Mesenchymal stem cell (in vitro differentiated cells and primary cell): Measurements from ENCODE around the gene MEX3D.

Experiments
- DNase-seq: peaks from one replicate; pipeline ENCODE4 v3.0.0-alpha.2; 2013
- H2AFZ ChIP-seq: one replicate; pipeline ENCODE4 v1.6.1; 2013; ENCODE audit warnings: low read depth, mild to moderate bottlenecking, control low read depth, inconsistent platforms, low read length, moderate library complexity
- H2AK5ac ChIP-seq: 2 replicates; pipeline ENCODE4 v1.6.1; 2013; ENCODE audit warnings: low read length, moderate library complexity, mild to moderate bottlenecking, inconsistent platforms; ENCODE audit not compliant: severe bottlenecking
- H2BK120ac ChIP-seq: one replicate; pipeline ENCODE4 v1.6.1; 2013; ENCODE audit warnings: low read depth, mild to moderate bottlenecking, inconsistent platforms, low read length, moderate library complexity
- H2BK12ac ChIP-seq, 2 experiments: one replicate each; pipeline ENCODE4 v1.6.1; 2013; ENCODE audit warnings: inconsistent platforms in 2 of 2, low read length in 2 of 2, mild to moderate bottlenecking in 2 of 2, moderate library complexity in 2 of 2, control low read depth in 1 of 2
- H2BK15ac ChIP-seq: one replicate; pipeline ENCODE4 v1.6.1; 2013; ENCODE audit warnings: mild to moderate bottlenecking, low read depth, inconsistent platforms; ENCODE audit not compliant: poor library complexity, severe bottlenecking
- H2BK5ac ChIP-seq: 2 replicates; pipeline ENCODE4 v1.6.1; 2013; ENCODE audit warnings: low read depth, mild to moderate bottlenecking, low read length, control low read depth, inconsistent platforms; ENCODE audit not compliant: poor library complexity, severe bottlenecking
- H3K14ac ChIP-seq, 2 experiments: one replicate each; pipeline ENCODE4 v1.6.1; 2013; ENCODE audit warnings: inconsistent platforms in 2 of 2, low read length in 2 of 2, control low read depth in 1 of 2, mild to moderate bottlenecking in 1 of 2, moderate library complexity in 1 of 2
- H3K18ac ChIP-seq, 2 experiments: one replicate each; pipeline ENCODE4 v1.6.1; 2013; ENCODE audit warnings: inconsistent platforms in 2 of 2, low read length in 2 of 2, control low read depth in 1 of 2, low read depth in 1 of 2, mild to moderate bottlenecking in 1 of 2
- H3K23ac ChIP-seq, 2 experiments: one replicate each; pipeline ENCODE4 v1.6.1; 2013; ENCODE audit warnings: inconsistent platforms in 2 of 2, low read length in 2 of 2, mild to moderate bottlenecking in 2 of 2, moderate library complexity in 2 of 2, control low read depth in 1 of 2
- H3K27ac ChIP-seq: 2 replicates; pipeline ENCODE4 v1.5.1; 2013; ENCODE audit warnings: mild to moderate bottlenecking, moderate library complexity, low read length, control low read depth, inconsistent platforms; ENCODE audit not compliant: poor library complexity, severe bottlenecking
- H3K27me3 ChIP-seq, 2 experiments: 2 replicates each; pipeline versions ENCODE4 v1.6.1 to v1.7.0; 2013; ENCODE audit warnings: low read length in 2 of 2, mild to moderate bottlenecking in 2 of 2, moderate library complexity in 2 of 2, control low read depth in 1 of 2, inconsistent platforms in 1 of 2; ENCODE audit not compliant: control insufficient read depth in 1 of 2, insufficient read depth in 1 of 2
- H3K36me3 ChIP-seq, 2 experiments: 2 replicates each; pipeline versions ENCODE4 v1.6.1 to v1.7.0; 2013; ENCODE audit warnings: low read length in 2 of 2, control low read depth in 1 of 2, inconsistent platforms in 1 of 2, low read depth in 1 of 2, mild to moderate bottlenecking in 1 of 2; ENCODE audit not compliant: insufficient read depth in 2 of 2, control insufficient read depth in 1 of 2
- H3K4ac ChIP-seq, 2 experiments: one replicate each; pipeline ENCODE4 v1.6.1; 2013; ENCODE audit warnings: inconsistent platforms in 2 of 2, low read length in 2 of 2, mild to moderate bottlenecking in 2 of 2, moderate library complexity in 2 of 2, control low read depth in 1 of 2, low read depth in 1 of 2
- H3K4me1 ChIP-seq: 2 replicates; pipeline ENCODE4 v1.6.1; 2013; ENCODE audit warnings: low read depth, low read length, control low read depth; ENCODE audit not compliant: control insufficient read depth, insufficient read depth
- H3K4me2 ChIP-seq: 2 replicates; pipeline ENCODE4 v1.6.1; 2013; ENCODE audit warnings: low read length, mild to moderate bottlenecking, inconsistent platforms; ENCODE audit not compliant: poor library complexity, severe bottlenecking
- H3K4me3 ChIP-seq, 2 experiments: 2 replicates each; pipeline versions ENCODE4 v1.5.1 to v1.7.0; 2013; ENCODE audit warnings: low read length in 2 of 2, mild to moderate bottlenecking in 2 of 2, control low read depth in 1 of 2, low read depth in 1 of 2; ENCODE audit not compliant: insufficient read depth in 1 of 2
- H3K79me1 ChIP-seq: replicated peaks from 2 replicates; pipeline ENCODE4 v1.6.1; 2013; ENCODE audit warnings: mild to moderate bottlenecking, control low read depth, low read length, inconsistent platforms; ENCODE audit not compliant: poor library complexity, severe bottlenecking
- H3K9ac ChIP-seq: 2 replicates; pipeline ENCODE4 v1.7.0; 2013; ENCODE audit warnings: mild to moderate bottlenecking, low read length, moderate library complexity
- H3K9me3 ChIP-seq: 2 replicates; pipeline ENCODE4 v1.7.0; 2013; ENCODE audit warnings: mild to moderate bottlenecking, low read length; ENCODE audit not compliant: control insufficient read depth
- H4K8ac ChIP-seq: one replicate; pipeline ENCODE4 v1.6.1; 2013; ENCODE audit warnings: inconsistent platforms, mild to moderate bottlenecking, low read length, moderate library complexity
- H4K91ac ChIP-seq: one replicate; pipeline ENCODE4 v1.6.1; 2013; ENCODE audit warnings: mild to moderate bottlenecking, low read length, inconsistent platforms
- WGBS: methylation state at CpG from one replicate; pipeline ENCODE4 v1.1.7; 2013; ENCODE audit warnings: mixed read lengths; 5-methylcytosine and 5-hydroxymethylcytosine counted together

The MEX3D gene

GRCh38 chr19:1613808-1614570 lies 45.9 kb upstream of the MEX3D start:
- no peak overlapping the region for H2BK5ac ChIP-seq
- no peak overlapping the region for H3K23ac ChIP-seq
- no peaks in the 10 kb centered on the region for H3K27me3 ChIP-seq
- no peak for DNase-seq
- no peak overlapping the region for H2AK5ac ChIP-seq
- H4K8ac ChIP-seq = no peak overlapping the region
- H3K79me1 ChIP-seq = peaks cover 34% of the 10 kb centered on the region
- no peak overlapping the region for H3K4ac ChIP-seq
- no peak overlapping the region for H3K14ac ChIP-seq
- H3K36me3 ChIP-seq = peaks cover 74 to 87% of the 10 kb centered on the region in 2 experiments
- H3K4me3 ChIP-seq = no peak overlapping the region
- H2AFZ ChIP-seq = no peak overlapping the region
- no peak overlapping the region for H2BK15ac ChIP-seq
- 97% methylated on average over 32 of the region's 32 CpGs for WGBS
- no peak overlapping the region for H2BK12ac ChIP-seq
- no peak overlapping the region for H3K9ac ChIP-seq
- no peaks in the 10 kb centered on the region for H3K9me3 ChIP-seq
- H2BK120ac ChIP-seq = no peak overlapping the region
- no peak overlapping the region for H4K91ac ChIP-seq
- H3K27ac ChIP-seq = no peak overlapping the region
- H3K18ac ChIP-seq = no peak overlapping the region
- no peak overlapping the region for H3K4me2 ChIP-seq
- H3K4me1 ChIP-seq = peaks cover 6% of the 10 kb centered on the region

GRCh38 chr19:1613146-1613545 lies 45.0 kb upstream of the MEX3D start:
- no peaks in the 10 kb centered on the region for H3K27me3 ChIP-seq
- WGBS = 90% methylated on average over 9 of the region's 9 CpGs
- H3K4me2 ChIP-seq = no peak overlapping the region
- no peak overlapping the region for H2BK120ac ChIP-seq
- peaks cover 31% of the 10 kb centered on the region for H3K79me1 ChIP-seq
- no peak overlapping the region for H3K4me3 ChIP-seq
- no peak overlapping the region for H2BK5ac ChIP-seq
- no peak overlapping the region for H2AFZ ChIP-seq
- H3K27ac ChIP-seq = no peak overlapping the region
- no peak for DNase-seq
- no peak overlapping the region for H3K18ac ChIP-seq
- no peak overlapping the region for H3K23ac ChIP-seq
- peaks cover 15% of the 10 kb centered on the region for H3K4me1 ChIP-seq
- no peak overlapping the region for H2AK5ac ChIP-seq
- no peak overlapping the region for H4K8ac ChIP-seq
- no peak overlapping the region for H3K9ac ChIP-seq
- no peak overlapping the region for H3K14ac ChIP-seq
- no peak overlapping the region for H4K91ac ChIP-seq
- H2BK15ac ChIP-seq = no peak overlapping the region
- H2BK12ac ChIP-seq = no peak overlapping the region
- no peak overlapping the region for H3K4ac ChIP-seq
- no peaks in the 10 kb centered on the region for H3K9me3 ChIP-seq
- H3K36me3 ChIP-seq = peaks cover 68 to 85% of the 10 kb centered on the region in 2 experiments

DNA sequence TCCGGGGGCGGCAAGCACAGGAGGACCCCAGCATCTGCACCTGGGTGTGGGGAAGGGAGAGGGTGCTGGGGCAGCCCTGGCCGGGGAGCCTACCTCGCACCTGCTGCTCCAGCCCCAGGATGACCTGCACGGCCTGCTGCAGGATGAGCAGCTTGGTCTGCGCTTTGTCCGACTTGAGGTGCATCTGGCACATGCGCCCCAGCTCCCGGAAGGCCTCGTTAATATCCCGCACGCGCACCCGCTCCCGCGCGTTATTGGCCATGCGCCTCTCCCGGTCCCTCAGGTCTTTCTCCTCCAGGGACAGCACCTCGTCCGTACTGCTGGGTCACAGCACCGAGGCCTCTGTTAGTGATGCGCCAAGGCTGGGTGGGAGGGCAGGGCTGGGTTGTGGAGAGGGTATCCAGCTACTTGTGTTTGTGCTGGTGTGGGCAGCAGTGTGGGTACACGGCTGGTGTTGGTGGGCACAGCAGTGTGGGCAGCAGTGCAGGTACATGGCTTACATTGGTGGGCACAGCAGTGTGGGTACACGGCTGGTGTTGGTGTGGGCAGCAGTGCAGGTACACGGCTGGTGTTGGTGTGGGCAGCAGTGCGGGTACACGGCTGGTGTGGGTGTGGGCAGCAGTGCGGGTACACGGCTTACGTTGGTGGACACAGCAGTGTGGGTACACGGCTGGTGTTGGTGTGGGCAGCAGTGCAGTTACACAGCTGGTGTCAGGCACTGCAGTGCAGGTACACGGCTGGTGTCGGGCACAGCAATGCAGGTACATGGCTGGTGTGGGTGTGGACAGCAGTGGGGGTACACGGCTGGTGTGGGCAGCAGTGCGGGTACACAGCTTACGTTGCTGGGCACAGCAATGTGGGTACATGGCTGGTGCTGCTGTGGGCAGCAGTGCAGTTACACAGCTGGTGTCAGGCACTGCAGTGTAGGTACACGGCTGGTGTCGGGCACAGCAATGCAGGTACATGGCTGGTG lies 44.3 kb upstream of the MEX3D start:
- DNase-seq = no peak
- peak overlapping the region in 1 of 2 experiments; percentile 11 for H3K14ac ChIP-seq

GRCh38 chr19:1611353-1611752 lies 43.2 kb upstream of the MEX3D start:
- H3K14ac ChIP-seq = no peak overlapping the region
- no peak overlapping the region for H2BK5ac ChIP-seq
- H3K36me3 ChIP-seq = peaks cover 54 to 69% of the 10 kb centered on the region in 2 experiments
- H3K9me3 ChIP-seq = no peaks in the 10 kb centered on the region
- H2AK5ac ChIP-seq = no peak overlapping the region
- H3K4ac ChIP-seq = no peak overlapping the region
- no peak overlapping the region for H3K4me2 ChIP-seq
- H3K79me1 ChIP-seq = peaks cover 28% of the 10 kb centered on the region
- no peak for DNase-seq
- no peak overlapping the region for H2BK120ac ChIP-seq
- WGBS = over 99% methylated on average over 12 of the region's 15 CpGs
- H2BK15ac ChIP-seq = no peak overlapping the region
- H3K9ac ChIP-seq = no peak overlapping the region
- no peak overlapping the region for H4K8ac ChIP-seq
- H3K27me3 ChIP-seq = no peaks in the 10 kb centered on the region
- H2AFZ ChIP-seq = no peak overlapping the region
- no peak overlapping the region for H3K23ac ChIP-seq
- H3K4me1 ChIP-seq = peaks cover 15% of the 10 kb centered on the region
- H3K27ac ChIP-seq = no peak overlapping the region
- no peak overlapping the region for H3K18ac ChIP-seq
- H4K91ac ChIP-seq = no peak overlapping the region
- H2BK12ac ChIP-seq = no peak overlapping the region
- no peak overlapping the region for H3K4me3 ChIP-seq

More for the DNA sequence above, 44.3 kb upstream of the MEX3D start:
- Histone ChIP-seq H2AFZ (no peak overlapping the region), H3K27me3 (no peaks in the 10 kb centered on the region), H4K8ac (no peak overlapping the region), H2BK15ac (no peak overlapping the region), H2BK12ac (no peak overlapping the region), H3K79me1 (peaks cover 28% of the 10 kb centered on the region), H4K91ac (no peak overlapping the region), H3K4me1 (peaks cover 15% of the 10 kb centered on the region), H2BK5ac (no peak overlapping the region), H2BK120ac (no peak overlapping the region), H2AK5ac (no peak overlapping the region), H3K4ac (no peak overlapping the region), H3K9me3 (no peaks in the 10 kb centered on the region), H3K9ac (no peak overlapping the region), H3K18ac (no peak overlapping the region), H3K4me3 (no peak overlapping the region), H3K27ac (no peak overlapping the region), H3K36me3 (peaks cover 62 to 77% of the 10 kb centered on the region in 2 experiments), H3K23ac (no peak overlapping the region), H3K4me2 (no peak overlapping the region)
- WGBS = 95% methylated on average over 39 of the region's 39 CpGs
